ENCODE results near the gene ZNF75A. TPM values are rescaled to one million over a fixed set of nuclear protein-coding genes. Genes with fewer than 3 reads are reported as not detected.

Gene ZNF75A
- total RNA-seq, 1 donor from 2014 or later = 36.3 TPM

GRCh38 chr16:3283543-3284447, 21.5 kb upstream of the ZNF75A start:
- peak overlapping the region; percentile 72 for H3K27ac ChIP-seq
- peak overlapping the region; percentile 43 for H2AFZ ChIP-seq (replicated peaks)
- DNase-seq (ENCODE audit: low spot score) = no peak
- no peaks in the 10 kb centered on the region for H4K20me1 ChIP-seq (ENCODE audit: low read depth)
- peaks cover 6% of the 10 kb centered on the region for H3K9me3 ChIP-seq (ENCODE audit: low read depth)
- peaks cover 41% of the 10 kb centered on the region for H3K79me2 ChIP-seq (ENCODE audit: low read depth)
- no peaks in the 10 kb centered on the region for H3K27me3 ChIP-seq
- H3K27ac Mint-ChIP-seq = peak overlapping the region; percentile 98
- H3K4me1 ChIP-seq = peaks cover 10% of the 10 kb centered on the region
- H3K36me3 Mint-ChIP-seq = peaks cover 44% of the 10 kb centered on the region
- peak overlapping the region; percentile 95 for H3K4me2 ChIP-seq
- peaks cover 12% of the 10 kb centered on the region for H3K36me3 ChIP-seq
- H3F3A ChIP-seq (ENCODE audit: low read depth) = peaks cover 21% of the 10 kb centered on the region
- TF ChIP-seq CTCF (IDR thresholded peaks at IDR 0.05) = no peak
- no peak for TF ChIP-seq EZH2 (IDR thresholded peaks at IDR 0.05)
- TF ChIP-seq EZH2phosphoT487 (IDR thresholded peaks at IDR 0.05) = no peak
- H3K9me3 Mint-ChIP-seq = peaks cover 28% of the 10 kb centered on the region
- H3K9ac ChIP-seq = peak overlapping the region; percentile 91
- peak overlapping the region; percentile 98 for H3K4me3 Mint-ChIP-seq
- H3K4me1 Mint-ChIP-seq = peaks cover 15% of the 10 kb centered on the region
- H3K27me3 Mint-ChIP-seq (ENCODE audit: insufficient read depth, low read depth) = peaks cover 15% of the 10 kb centered on the region
- peak overlapping the region; percentile 86 for H3K4me3 ChIP-seq

- H3K9me3 ChIP-seq (ENCODE audit: low read depth) = peaks cover 17% of the 10 kb centered on the region
- H3K4me1 ChIP-seq = peaks cover 10% of the 10 kb centered on the region
- H3K27me3 ChIP-seq = no peaks in the 10 kb centered on the region
- Mint-ChIP-seq H3K27me3 (ENCODE audit: insufficient read depth, low read depth) (peaks cover 15% of the 10 kb centered on the region), H3K4me1 (peaks cover 15% of the 10 kb centered on the region), H3K9me3 (peaks cover 40% of the 10 kb centered on the region), H3K4me3 (peak overlapping the region; percentile 98), H3K27ac (no peak overlapping the region), H3K36me3 (peaks cover 57% of the 10 kb centered on the region)
- TF ChIP-seq CTCF (IDR thresholded peaks at IDR 0.05) (no peak), EZH2 (IDR thresholded peaks at IDR 0.05) (no peak), EZH2phosphoT487 (IDR thresholded peaks at IDR 0.05) (no peak)
- H3K27ac ChIP-seq = no peak overlapping the region
- peak overlapping the region; percentile 86 for H3K4me3 ChIP-seq
- no peak for DNase-seq (ENCODE audit: low spot score)
- H3K79me2 ChIP-seq (ENCODE audit: low read depth) = peaks cover 45% of the 10 kb centered on the region
- H3K9ac ChIP-seq = no peak overlapping the region
- H3K4me2 ChIP-seq = peak overlapping the region; percentile 95
- H2AFZ ChIP-seq (replicated peaks) = no peak overlapping the region
- no peaks in the 10 kb centered on the region for H4K20me1 ChIP-seq (ENCODE audit: low read depth)
- peaks cover 26% of the 10 kb centered on the region for H3K36me3 ChIP-seq
- peaks cover 21% of the 10 kb centered on the region for H3F3A ChIP-seq (ENCODE audit: low read depth)
Observed at GRCh38 chr16:3285131-3285530, 20.2 kb upstream of the ZNF75A start.

GRCh38 chr16:3289998-3290673, 15.2 kb upstream of the ZNF75A start:
- Mint-ChIP-seq H3K4me3 (no peak overlapping the region), H3K9me3 (peaks cover 79% of the 10 kb centered on the region), H3K27me3 (ENCODE audit: insufficient read depth, low read depth) (peaks cover 2% of the 10 kb centered on the region), H3K36me3 (peaks cover 87% of the 10 kb centered on the region), H3K27ac (no peak overlapping the region), H3K4me1 (no peaks in the 10 kb centered on the region)
- Histone ChIP-seq H3K4me2 (no peak overlapping the region), H3F3A (ENCODE audit: low read depth) (no peaks in the 10 kb centered on the region), H3K36me3 (peaks cover 49% of the 10 kb centered on the region), H3K4me1 (no peaks in the 10 kb centered on the region), H3K79me2 (ENCODE audit: low read depth) (peaks cover 31% of the 10 kb centered on the region), H4K20me1 (ENCODE audit: low read depth) (no peaks in the 10 kb centered on the region), H3K4me3 (no peak overlapping the region), H3K27ac (no peak overlapping the region), H3K27me3 (no peaks in the 10 kb centered on the region), H2AFZ (replicated peaks) (no peak overlapping the region), H3K9me3 (ENCODE audit: low read depth) (peaks cover 34% of the 10 kb centered on the region), H3K9ac (no peak overlapping the region)
- DNase-seq (ENCODE audit: low spot score) = no peak
- no peak for TF ChIP-seq EZH2 (IDR thresholded peaks at IDR 0.05)
- TF ChIP-seq CTCF (IDR thresholded peaks at IDR 0.05) = no peak
- no peak for TF ChIP-seq EZH2phosphoT487 (IDR thresholded peaks at IDR 0.05)

Measured in neural progenitor cell (in vitro differentiated cells).